K562 (cell line): ENCODE results near the gene FDPS. TPM values are rescaled to one million over a fixed set of nuclear protein-coding genes. Genes with fewer than 3 reads are reported as not detected.

ENCODE experiments used
- BACH1 ChIP-seq: fragments of 200-800 bp; sonication (Bioruptor generic); IDR thresholded peaks from 2 replicates; pipeline ENCODE4 v1.6.1; 2016; ENCODE audit warnings: missing genetic modification characterization, missing compliant biosample characterization
- E2F5 ChIP-seq: sonication (generic); formaldehyde crosslinking; IDR thresholded peaks from 2 replicates; pipeline ENCODE4 v1.8.0; 2022; ENCODE audit warnings: mild to moderate bottlenecking, missing genetic modification reagents
- EGR1 ChIP-seq: fragments of 450-650 bp; conservative IDR thresholded peaks from 2 replicates; pipeline ENCODE4 v1.6.1; 2017; ENCODE audit warnings: mild to moderate bottlenecking
- GTF2A2 ChIP-seq: IDR thresholded peaks from 2 replicates; pipeline ENCODE4 v1.6.1; 2016; ENCODE audit warnings: mild to moderate bottlenecking, missing genetic modification characterization, missing compliant biosample characterization
- HBP1 ChIP-seq: fragments of 450-650 bp; formaldehyde crosslinking; IDR thresholded peaks from 2 replicates; pipeline ENCODE4 v1.4.0; 2022; ENCODE audit warnings: missing genetic modification characterization
- HDAC1 ChIP-seq, 2 experiments: fragments of 450-650 bp; IDR thresholded peaks; 2 replicates each; pipeline ENCODE4 v1.6.1; 2016 to 2017; ENCODE audit warnings: inconsistent platforms in 1 of 2, mild to moderate bottlenecking in 1 of 2, moderate library complexity in 1 of 2
- HMG20A ChIP-seq: fragments of 450-650 bp; formaldehyde crosslinking; conservative IDR thresholded peaks from 2 replicates; pipeline ENCODE4 v1.4.0; 2020; ENCODE audit warnings: mild to moderate bottlenecking, mixed read lengths
- HNRNPLL ChIP-seq: fragments of 200-400 bp; formaldehyde crosslinking; IDR thresholded peaks from 2 replicates; pipeline ENCODE4 v1.6.1; 2017; ENCODE audit warnings: low read length, low read depth, mild to moderate bottlenecking; ENCODE audit not compliant: poor library complexity, severe bottlenecking
- KDM2B ChIP-seq: fragments of 250-450 bp; sonication (Bioruptor Pico); IDR thresholded peaks from 2 replicates; pipeline ENCODE4 v1.8.0; 2021; ENCODE audit warnings: mild to moderate bottlenecking, moderate library complexity
- KLF1 ChIP-seq: fragments of 450-650 bp; IDR thresholded peaks from 2 replicates; pipeline ENCODE4 v1.6.1; 2016; ENCODE audit warnings: missing genetic modification characterization, missing compliant biosample characterization
- KLF13 ChIP-seq: fragments of 450-650 bp; IDR thresholded peaks from 2 replicates; pipeline ENCODE4 v1.6.1; 2016; ENCODE audit warnings: missing genetic modification characterization, low read depth, mild to moderate bottlenecking, missing compliant biosample characterization, moderate library complexity, borderline replicate concordance
- MXD1 ChIP-seq: fragments of 250-450 bp; sonication (Bioruptor Pico); IDR thresholded peaks from 2 replicates; pipeline ENCODE4 v1.8.0; 2021; ENCODE audit warnings: borderline replicate concordance, mild to moderate bottlenecking, moderate library complexity; ENCODE audit not compliant: poor library complexity, severe bottlenecking
- PTTG1 ChIP-seq: fragments of 450-650 bp; IDR thresholded peaks from 2 replicates; pipeline ENCODE4 v1.6.1; 2016; ENCODE audit warnings: low read depth, mild to moderate bottlenecking, missing genetic modification characterization, missing compliant biosample characterization
- RAD21 ChIP-seq, 2 experiments: fragments of 250-450 bp in 1 of 2; fragments of 450-650 bp in 1 of 2; sonication (Bioruptor Pico) in 1 of 2; formaldehyde crosslinking in 1 of 2; IDR thresholded peaks in 1 of 2; conservative IDR thresholded peaks in 1 of 2; 2 replicates each; pipeline versions ENCODE4 v1.4.0 to v1.8.0; 2020 to 2022; ENCODE audit warnings: mild to moderate bottlenecking in 2 of 2, moderate library complexity in 1 of 2
- RBM15 ChIP-seq: fragments of 200-400 bp; formaldehyde crosslinking; IDR thresholded peaks from 2 replicates; pipeline ENCODE4 v1.6.1; 2018; ENCODE audit warnings: mild to moderate bottlenecking, low read length, moderate library complexity; ENCODE audit not compliant: insufficient read depth
- RNF2 ChIP-seq: sonication (generic); IDR thresholded peaks from 2 replicates; pipeline ENCODE4 v1.6.1; 2016
- SIRT6 ChIP-seq: IDR thresholded peaks from one replicate; pipeline ENCODE4 v1.6.1; 2012; ENCODE audit warnings: low read depth, mild to moderate bottlenecking, control low read depth, inconsistent platforms, low read length, moderate library complexity
- VEZF1 ChIP-seq: fragments of 200-800 bp; sonication (Bioruptor generic); IDR thresholded peaks from 2 replicates; pipeline ENCODE4 v1.6.1; 2017; ENCODE audit warnings: missing genetic modification characterization, missing compliant biosample characterization
- ZFP30 ChIP-seq: fragments of 250-450 bp; sonication (Bioruptor Pico); IDR thresholded peaks from 2 replicates; pipeline ENCODE4 v1.8.0; 2022; ENCODE audit warnings: moderate library complexity, mild to moderate bottlenecking, inconsistent platforms, borderline replicate concordance
- ZNF134 ChIP-seq: fragments of 250-450 bp; sonication (Bioruptor Pico); conservative IDR thresholded peaks from 2 replicates; pipeline ENCODE4 v1.4.0; 2020
- ZNF436 ChIP-seq: fragments of 250-450, 450-650 bp; sonication (Bioruptor Pico); formaldehyde crosslinking; IDR thresholded peaks from 2 replicates; pipeline ENCODE4 v1.7.0; 2020; ENCODE audit warnings: mild to moderate bottlenecking
- ZNF57 ChIP-seq: fragments of 450-650 bp; formaldehyde crosslinking; IDR thresholded peaks from 2 replicates; pipeline ENCODE4 v1.4.0; 2020; ENCODE audit warnings: mild to moderate bottlenecking, moderate library complexity
- ZNF785 ChIP-seq: fragments of 250-450 bp; sonication (Bioruptor Pico); IDR thresholded peaks from 2 replicates; pipeline ENCODE4 v1.4.0; 2020; ENCODE audit warnings: mild to moderate bottlenecking
- polyA plus RNA-seq, 8 experiments: library from polyadenylated mRNA; depleted of rRNA in 4 of 8; stranded (reverse) in 5 of 8; unstranded in 3 of 8; fragments of >200 nt; fragmentation: Nextera tagmentation in 2 of 8; fragmentation: Illumina TruSeq in 1 of 8; extraction: Ambion mirVana in 2 of 8; extraction: Trizol in 1 of 8; gene quantifications; 2 replicates each; pipeline versions ENCODE4 v1.2.1 to v1.2.3, GENCODE V29; 2011 to 2014; ENCODE audit warnings: inconsistent platforms in 1 of 8, missing spikeins in 1 of 8
- total RNA-seq, 7 experiments: library from RNA; depleted of rRNA in 6 of 7; stranded (reverse); fragments of >200 nt in 6 of 7; fragmentation: Illumina TruSeq in 2 of 7; extraction: Trizol in 2 of 7; gene quantifications; 2 replicates each; pipeline versions ENCODE4 v1.2.1 to v1.2.3, GENCODE V29; 2011 to 2021; ENCODE audit warnings: low replicate concordance in 1 of 7

Gene FDPS
- total and polyA plus RNA-seq, 9 of the 15 experiments (the other 6 are each of a cell fraction or from before 2014, with no cell fraction given), result 247 to 884 (median 360) TPM

GRCh38 chr1:155307247-155307740, 1.4 kb upstream of the FDPS start (continued):
- no peak for TF ChIP-seq RBM15
- TF ChIP-seq RNF2, result no peak
- TF ChIP-seq ZNF436 (CRISPR knock-in tag), result no peak
- peak; percentile 88 for TF ChIP-seq BACH1
- TF ChIP-seq PTTG1 (tag), result peak; percentile 97
- TF ChIP-seq ZNF785, result 0 out of 2 replicates have a peak, but pooled peaks have one; percentile 57
- peak; percentile 89 for TF ChIP-seq GTF2A2 (tag)
- peak; percentile 74 to 86 for TF ChIP-seq RAD21 (CRISPR knock-in tag; conservative IDR thresholded peaks at IDR 0.05 in 1 of 2, IDR thresholded peaks at IDR 0.05 in 1 of 2)
- TF ChIP-seq VEZF1, result peak; percentile 47
- TF ChIP-seq EGR1, result no peak
- TF ChIP-seq SIRT6, result no peak
- peak in 1 of 2 experiments; percentile 58; a peak in 1 of 4 replicates for TF ChIP-seq HDAC1 (IDR thresholded peaks at IDR 0.05)
- TF ChIP-seq ZNF57 (CRISPR knock-in tag), result peak; percentile 90
- TF ChIP-seq HNRNPLL, result no peak
- no peak for TF ChIP-seq E2F5 (CRISPR knock-in tag)
- TF ChIP-seq KLF13 (tag), result peak; percentile 92
- TF ChIP-seq ZNF134 (CRISPR knock-in tag), result peak; percentile 81
- peak; percentile 69 for TF ChIP-seq MXD1 (CRISPR knock-in tag)
- TF ChIP-seq HMG20A (CRISPR knock-in tag), result 0 out of 2 replicates have a peak, but pooled peaks have one; percentile 41
- peak; percentile 39; the same call in 1 of the 2 replicates for TF ChIP-seq KDM2B
- TF ChIP-seq ZFP30 (CRISPR knock-in tag), result no peak
- TF ChIP-seq KLF1 (tag), result peak; percentile 76
- peak; percentile 88; the same call in 1 of the 2 replicates for TF ChIP-seq HBP1
